OCI-LY1 (cell line): Measurements from ENCODE around the gene UMODL1.

ENCODE experiments used
- CTCF ChIP-seq: fragments of 200-600 bp; sonication (generic), shearing (Covaris generic); IDR thresholded peaks from 2 replicates; pipeline ENCODE4 v1.5.1; 2017; ENCODE audit warnings: mild to moderate bottlenecking, antibody characterized with exemption, low read length, moderate library complexity, mixed read lengths
- EZH2 ChIP-seq: fragments of 200-600 bp; sonication (generic), shearing (Covaris generic); IDR thresholded peaks from 2 replicates; pipeline ENCODE4 v1.8.0; 2017; ENCODE audit warnings: borderline replicate concordance, mixed run types, mild to moderate bottlenecking, antibody characterized with exemption, low read length, moderate library complexity, mixed read lengths

- TF ChIP-seq EZH2: no peak
- no peak for TF ChIP-seq CTCF
These were observed 119.4 kb downstream of the UMODL1 start for GRCh38 chr21:42190486-42190863.
